Endothelial cell of umbilical vein (primary cell): ENCODE results near the gene CRYL1. TPM values are rescaled to one million over a fixed set of nuclear protein-coding genes. Genes with fewer than 3 reads are reported as not detected.

Source experiments
- BruUV-seq: library from RNA; stranded (reverse); fragments of 400-500 nt; replicated peaks from 2 replicates; lab custom pipeline; 2021; lab: Mats Ljungman, UMichigan
- CTCF ChIA-PET: fragments of 300-600, 350-600 bp; sonication (Branson Sonifier 250); formaldehyde crosslinking; loops from one replicate; lab custom pipeline; 2021; ENCODE audit warnings: antibody characterized with exemption, inconsistent platforms; lab: Charles Lee
- POLR2A ChIA-PET: fragments of 300-600, 350-600 bp; sonication (Branson Sonifier 250); formaldehyde crosslinking; loops from one replicate; lab custom pipeline; 2021; ENCODE audit warnings: antibody characterized with exemption, inconsistent platforms; lab: Charles Lee
- DNase-seq: peaks from one replicate; pipeline ENCODE4 v3.0.0-alpha.2; 2011; ENCODE audit warnings: low read depth, low spot score
- FAIRE-seq: peaks from 2 replicates; lab custom pipeline; 2011; peaks lifted over from hg19 to GRCh38; lab: Jason Lieb, UNC
- H2AFZ ChIP-seq: 2 replicates; pipeline ENCODE4 v1.6.0; 2012; ENCODE audit warnings: low read depth, low read length, control low read depth, inconsistent platforms
- H3K27ac ChIP-seq: 2 replicates; pipeline ENCODE4 v1.5.1; 2011; ENCODE audit warnings: low read depth, mild to moderate bottlenecking, control low read depth, low read length, moderate library complexity; ENCODE audit not compliant: insufficient read depth
- H3K27me3 ChIP-seq, 2 experiments: 2 replicates each; pipeline versions ENCODE4 v1.6.0 to v1.6.1; 2011; ENCODE audit warnings: low read length in 2 of 2, mixed read lengths in 1 of 2; ENCODE audit not compliant: control insufficient read depth in 2 of 2, insufficient read depth in 2 of 2
- H3K36me3 ChIP-seq, 2 experiments: 2 replicates in 1 of 2; 3 replicates in 1 of 2; pipeline ENCODE4 v1.5.1; 2011; ENCODE audit warnings: low read length in 2 of 2, mild to moderate bottlenecking in 1 of 2, moderate library complexity in 1 of 2; ENCODE audit not compliant: control insufficient read depth in 2 of 2, insufficient read depth in 2 of 2; ENCODE audit errors: extremely low read depth in 1 of 2
- H3K4me1 ChIP-seq: 3 replicates; pipeline ENCODE4 v1.5.1; 2011; ENCODE audit warnings: mild to moderate bottlenecking, low read length; ENCODE audit not compliant: control insufficient read depth, insufficient read depth; ENCODE audit errors: extremely low read depth
- H3K4me2 ChIP-seq: 2 replicates; pipeline ENCODE4 v1.6.1; 2011; ENCODE audit warnings: low read length, control low read depth, mixed read lengths; ENCODE audit not compliant: insufficient read depth
- H3K4me3 ChIP-seq, 3 experiments: fragments of 200-600 bp in 1 of 3; sonication (generic), shearing (Covaris generic) in 1 of 3; replicated peaks in 1 of 3; 2 replicates each; pipeline ENCODE4 v1.5.1; 2011 to 2016; ENCODE audit warnings: control low read depth in 3 of 3, low read length in 3 of 3, mild to moderate bottlenecking in 2 of 3, inconsistent platforms in 1 of 3, low read depth in 1 of 3, moderate library complexity in 1 of 3; ENCODE audit not compliant: insufficient read depth in 1 of 3
- H3K79me2 ChIP-seq: 2 replicates; pipeline ENCODE4 v1.6.0; 2012; ENCODE audit warnings: low read length, inconsistent platforms; ENCODE audit not compliant: control insufficient read depth, insufficient read depth
- H3K9ac ChIP-seq: replicated peaks from 2 replicates; pipeline ENCODE3; 2011; ENCODE audit warnings: low read length, control low read depth; ENCODE audit not compliant: insufficient read depth; ENCODE audit errors: extremely low read depth
- H3K9me1 ChIP-seq: replicated peaks from 3 replicates; pipeline ENCODE4 v1.6.0; 2011; ENCODE audit warnings: mild to moderate bottlenecking, low read length; ENCODE audit not compliant: control insufficient read depth, insufficient read depth; ENCODE audit errors: extremely low read depth
- H3K9me3 ChIP-seq: replicated peaks from 2 replicates; pipeline ENCODE4 v1.5.1; 2012; ENCODE audit warnings: low read length, inconsistent platforms; ENCODE audit not compliant: control insufficient read depth, insufficient read depth
- H4K20me1 ChIP-seq: replicated peaks from 2 replicates; pipeline ENCODE3; 2011; ENCODE audit warnings: mild to moderate bottlenecking, low read length; ENCODE audit not compliant: control insufficient read depth, insufficient read depth; ENCODE audit errors: extremely low read depth
- EZH2 ChIP-seq: IDR thresholded peaks from 2 replicates; pipeline ENCODE4 v1.6.1; 2012; ENCODE audit warnings: borderline replicate concordance, low read depth, mild to moderate bottlenecking, moderate library complexity, low read length, inconsistent platforms; ENCODE audit not compliant: severe bottlenecking
- FOS ChIP-seq: IDR thresholded peaks from 2 replicates; pipeline ENCODE4 v1.6.1; 2011; ENCODE audit warnings: mild to moderate bottlenecking, low read length, moderate library complexity, borderline replicate concordance; ENCODE audit not compliant: insufficient read depth
- GATA2 ChIP-seq: IDR thresholded peaks from 2 replicates; pipeline ENCODE4 v1.7.0; 2011; ENCODE audit warnings: low read depth, mild to moderate bottlenecking, moderate library complexity, mixed read lengths, low read length; ENCODE audit not compliant: insufficient read length, insufficient read depth
- JUN ChIP-seq: IDR thresholded peaks from 2 replicates; pipeline ENCODE4 v1.6.1; 2011; ENCODE audit warnings: borderline replicate concordance, low read depth; ENCODE audit not compliant: insufficient read length, insufficient read depth
- MYC ChIP-seq: IDR thresholded peaks from one replicate; pipeline ENCODE4 v1.6.1; 2011; ENCODE audit warnings: mild to moderate bottlenecking, low read depth, low read length
- POLR2A ChIP-seq: IDR thresholded peaks from 2 replicates; pipeline ENCODE4 v1.6.1; 2012; ENCODE audit warnings: low read depth, mild to moderate bottlenecking, control low read depth, low read length
- POLR2AphosphoS5 ChIP-seq: IDR thresholded peaks from 2 replicates; pipeline ENCODE4 v1.6.1; 2012; ENCODE audit warnings: low read depth, mild to moderate bottlenecking, control low read depth, low read length, moderate library complexity; ENCODE audit not compliant: insufficient read depth
- dilution Hi-C: fragments of 300-500 bp; cut with MboI; formaldehyde crosslinking; loops from one replicate; pipeline ENCODE4 v1.15.0; 2019; ENCODE audit warnings: low sequenced_read_pairs; ENCODE audit not compliant: extremely low pct_ligation_motif_present
- intact Hi-C: fragments of 100-400 bp; cut with micrococcal nuclease; formaldehyde crosslinking; loops from one replicate; pipeline ENCODE4 v1.10.0; 2022
- polyA plus RNA-seq, 4 experiments: library from polyadenylated mRNA; depleted of rRNA in 3 of 4; stranded (reverse) in 3 of 4; unstranded in 1 of 4; fragments of >200 nt; gene quantifications; 2 replicates each; pipeline versions ENCODE4 v1.2.1 to v1.2.3, GENCODE V29; 2011 to 2012; ENCODE audit warnings: missing spikeins in 1 of 4
- total RNA-seq: library from RNA; stranded (reverse); gene quantifications from 2 replicates; pipeline ENCODE4 v1.2.3, GENCODE V29; 2021
- TF ChIP-seq, protein P1 (sequence below): IDR thresholded peaks from 2 replicates; pipeline ENCODE4 v1.6.1; 2011; ENCODE audit not compliant: insufficient read depth, insufficient read length
- TF ChIP-seq, protein P2 (sequence below), 2 donors: IDR thresholded peaks; 1 replicate in 1 of 2; 2 replicates in 1 of 2; pipeline ENCODE4 v1.5.1; 2011; ENCODE audit warnings: low read length in 2 of 2, mild to moderate bottlenecking in 2 of 2, moderate library complexity in 2 of 2, control low read depth in 1 of 2, inconsistent platforms in 1 of 2, low read depth in 1 of 2; ENCODE audit not compliant: insufficient read depth in 1 of 2; ENCODE audit errors: extremely low read depth in 1 of 2

Gene CRYL1
- total and polyA plus RNA-seq, 2 donors (not counting 3 experiments of a cell fraction or from before 2014, with no cell fraction given), result 13.9 to 39.0 TPM

DNA sequence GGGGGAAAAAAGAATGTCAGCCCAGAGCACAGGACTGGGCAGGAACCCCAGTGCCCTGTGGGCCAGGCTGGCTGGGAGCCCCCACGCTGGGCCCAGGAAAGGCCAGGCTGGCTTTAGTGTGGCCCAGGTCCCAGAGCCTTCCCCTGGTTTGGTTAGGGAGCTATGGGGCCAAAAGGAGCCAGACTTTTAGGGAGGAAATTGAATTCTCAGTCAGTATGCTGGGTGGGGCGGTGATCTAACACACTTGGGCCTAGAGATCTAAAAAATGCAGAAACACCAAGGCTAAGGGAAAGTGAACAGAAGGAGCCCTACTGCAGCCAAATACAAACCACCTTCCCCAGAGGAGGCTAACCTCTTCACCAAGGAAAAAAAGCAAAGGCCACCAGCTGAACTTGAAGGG is 137.5 kb downstream of the CRYL1 start:
- POLR2A ChIA-PET, result no interaction called here
- no peak for DNase-seq

More for the DNA sequence above, 137.5 kb downstream of the CRYL1 start:
- H3K27ac ChIP-seq, result no peak overlapping the region
- no peak overlapping the region for H3K4me2 ChIP-seq
- intact Hi-C loops (no loop called here), dilution Hi-C loops (no loop called here)
- H3K79me2 ChIP-seq, result no peaks in the 10 kb centered on the region
- no peaks in the 10 kb centered on the region for H3K27me3 ChIP-seq
- no peak overlapping the region for H3K4me3 ChIP-seq
- no peak overlapping the region for H3K9ac ChIP-seq
- H2AFZ ChIP-seq, result no peak overlapping the region
- no peaks in the 10 kb centered on the region for H3K9me3 ChIP-seq
- H3K9me1 ChIP-seq, result no peaks in the 10 kb centered on the region
- CTCF ChIA-PET, result no interaction called here
- H3K4me1 ChIP-seq, result no peaks in the 10 kb centered on the region
- no TSS peak for BruUV-seq
- TF ChIP-seq POLR2AphosphoS5 (no peak), FOS (no peak), GATA2 (no peak), POLR2A (no peak), JUN (no peak), EZH2 (no peak), MYC (no peak)
- TF ChIP-seq, protein P1, sequence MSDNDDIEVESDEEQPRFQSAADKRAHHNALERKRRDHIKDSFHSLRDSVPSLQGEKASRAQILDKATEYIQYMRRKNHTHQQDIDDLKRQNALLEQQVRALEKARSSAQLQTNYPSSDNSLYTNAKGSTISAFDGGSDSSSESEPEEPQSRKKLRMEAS, result no peak
- TF ChIP-seq, protein P2, sequence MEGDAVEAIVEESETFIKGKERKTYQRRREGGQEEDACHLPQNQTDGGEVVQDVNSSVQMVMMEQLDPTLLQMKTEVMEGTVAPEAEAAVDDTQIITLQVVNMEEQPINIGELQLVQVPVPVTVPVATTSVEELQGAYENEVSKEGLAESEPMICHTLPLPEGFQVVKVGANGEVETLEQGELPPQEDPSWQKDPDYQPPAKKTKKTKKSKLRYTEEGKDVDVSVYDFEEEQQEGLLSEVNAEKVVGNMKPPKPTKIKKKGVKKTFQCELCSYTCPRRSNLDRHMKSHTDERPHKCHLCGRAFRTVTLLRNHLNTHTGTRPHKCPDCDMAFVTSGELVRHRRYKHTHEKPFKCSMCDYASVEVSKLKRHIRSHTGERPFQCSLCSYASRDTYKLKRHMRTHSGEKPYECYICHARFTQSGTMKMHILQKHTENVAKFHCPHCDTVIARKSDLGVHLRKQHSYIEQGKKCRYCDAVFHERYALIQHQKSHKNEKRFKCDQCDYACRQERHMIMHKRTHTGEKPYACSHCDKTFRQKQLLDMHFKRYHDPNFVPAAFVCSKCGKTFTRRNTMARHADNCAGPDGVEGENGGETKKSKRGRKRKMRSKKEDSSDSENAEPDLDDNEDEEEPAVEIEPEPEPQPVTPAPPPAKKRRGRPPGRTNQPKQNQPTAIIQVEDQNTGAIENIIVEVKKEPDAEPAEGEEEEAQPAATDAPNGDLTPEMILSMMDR (IDR thresholded peaks at IDR 0.05; ENCODE audit: extremely low read depth in 1 of 2, insufficient read depth in 1 of 2, low read depth in 1 of 2, low read length in 2 of 2), result no peak
- FAIRE-seq, result no peak
- H3K36me3 ChIP-seq, result no peaks in the 10 kb centered on the region
- H4K20me1 ChIP-seq, result no peaks in the 10 kb centered on the region
